Transverse colon (tissue), 3 donors: ENCODE data around the gene NCK2.

Experiments
- CTCF ChIP-seq, 5 experiments: fragments of 200-600 bp in 3 of 5; fragments of 450-650 bp in 2 of 5; sonication (generic) in 3 of 5; IDR thresholded peaks; 1 replicate in 2 of 5; 2 replicates in 3 of 5; pipeline ENCODE4 v1.5.1; 2016 to 2017; ENCODE audit warnings: antibody characterized with exemption in 5 of 5, inconsistent platforms in 3 of 5, mild to moderate bottlenecking in 2 of 5, moderate library complexity in 1 of 5
- POLR2A ChIP-seq: fragments of 450-650 bp; IDR thresholded peaks from one replicate; pipeline ENCODE4 v1.6.1; 2016; ENCODE audit warnings: antibody characterized with exemption, mild to moderate bottlenecking, moderate library complexity

GRCh38 chr2:105843476-105844374, 99.0 kb downstream of the NCK2 start:
- TF ChIP-seq CTCF (IDR thresholded peaks at IDR 0.05) (no peak), POLR2A (no peak)
